Measurements from ENCODE around the gene RAD51B.

- TF ChIP-seq CTCF (IDR thresholded peaks at IDR 0.05) (no peak), POLR2A (IDR thresholded peaks at IDR 0.05) (no peak)
These were observed 853.2 kb downstream of the RAD51B start for GRCh38 chr14:68672609-68673285.
